HepG2 (cell line): Measurements from ENCODE around the gene CABLES2. TPM values are rescaled to one million over a fixed set of nuclear protein-coding genes. Genes with fewer than 3 reads are reported as not detected.

ENCODE experiments used
- KAT7 ChIP-seq: IDR thresholded peaks from 2 replicates; pipeline ENCODE4 v1.6.1; 2018; ENCODE audit warnings: borderline replicate concordance, missing compliant biosample characterization
- KDM6A ChIP-seq: IDR thresholded peaks from 2 replicates; pipeline ENCODE4 v1.6.1; 2016; ENCODE audit warnings: low read depth
- MTA1 ChIP-seq: sonication (generic); formaldehyde crosslinking; IDR thresholded peaks from 2 replicates; pipeline ENCODE4 v1.4.0; 2020; ENCODE audit warnings: missing genetic modification reagents, mild to moderate bottlenecking, borderline replicate concordance
- ZBTB20 ChIP-seq: sonication (generic); formaldehyde crosslinking; IDR thresholded peaks from 2 replicates; pipeline ENCODE4 v1.8.1; 2023; ENCODE audit warnings: missing genetic modification reagents, low read depth, mild to moderate bottlenecking, borderline replicate concordance
- polyA plus RNA-seq, 8 experiments: library from polyadenylated mRNA; depleted of rRNA in 3 of 8; stranded (reverse) in 7 of 8; unstranded in 1 of 8; fragments of >200 nt; fragmentation: Illumina TruSeq in 4 of 8; extraction: Trizol in 4 of 8; gene quantifications; 2 replicates each; pipeline versions ENCODE4 v1.2.1 to v1.2.3, GENCODE V29; 2011 to 2016; ENCODE audit warnings: low read depth in 4 of 8, missing spikeins in 1 of 8, mixed read lengths in 1 of 8; ENCODE audit not compliant: insufficient read depth in 1 of 8
- total RNA-seq, 5 experiments: library from RNA; depleted of rRNA; stranded (reverse); fragments of >200 nt; fragmentation: Illumina TruSeq; extraction: Trizol; gene quantifications; 2 replicates each; pipeline ENCODE4 v1.2.3, GENCODE V29; 2016; ENCODE audit warnings: low read depth in 1 of 5
- TF ChIP-seq, protein P1 (sequence below): sonication (generic); formaldehyde crosslinking; IDR thresholded peaks from 2 replicates; pipeline ENCODE4 v1.4.0; 2020; ENCODE audit warnings: missing genetic modification reagents
- TF ChIP-seq, protein P2 (sequence below): IDR thresholded peaks from 2 replicates; pipeline ENCODE4 v1.6.1; 2016; ENCODE audit warnings: low read depth
- TF ChIP-seq, protein P3 (sequence below): sonication (generic); formaldehyde crosslinking; IDR thresholded peaks from 2 replicates; pipeline ENCODE4 v1.4.0; 2020; ENCODE audit warnings: missing genetic modification reagents, borderline replicate concordance

Gene CABLES2
- total and polyA plus RNA-seq, 2 of the 13 experiments (the other 11 are each of a cell fraction or from before 2014, with no cell fraction given): 5.2 to 9.7 TPM

DNA sequence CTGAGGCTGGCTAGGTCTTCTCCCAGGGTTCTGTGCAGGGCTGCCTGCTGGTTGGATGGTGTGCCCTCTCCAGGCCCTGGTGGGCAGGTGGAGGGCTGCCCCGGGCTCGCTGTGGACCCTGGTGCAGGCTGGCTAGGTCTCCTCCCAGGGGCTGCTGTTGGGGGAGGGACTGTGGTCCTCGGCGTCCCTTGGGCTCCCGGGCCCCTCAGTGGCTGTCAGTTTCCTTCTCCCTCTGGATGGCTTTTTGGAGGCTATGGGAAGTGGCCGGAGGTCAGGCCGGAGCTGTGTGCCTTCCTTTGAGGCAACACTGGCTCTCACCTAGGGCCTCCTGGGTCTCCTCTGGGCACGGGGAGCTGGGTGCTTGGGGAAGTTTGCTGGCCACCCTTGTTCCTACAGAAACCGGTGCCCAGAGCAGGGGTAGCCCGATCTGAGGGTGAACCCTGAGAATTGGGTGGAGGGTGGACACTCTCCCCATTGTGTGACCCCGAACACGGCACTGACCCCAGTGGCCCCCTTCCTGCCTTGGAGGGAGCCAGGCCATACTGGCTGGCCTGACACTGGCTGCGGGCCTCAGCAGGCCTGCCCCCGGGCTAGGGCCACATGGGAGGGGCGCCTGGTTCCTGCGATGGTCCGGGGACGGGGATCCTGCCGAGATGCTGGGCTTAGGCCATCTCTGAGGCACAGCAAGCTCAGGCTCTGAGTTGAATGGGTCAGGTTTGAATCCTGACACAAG is 3.8 kb upstream of the CABLES2 start (continued):
- TF ChIP-seq, protein P1, sequence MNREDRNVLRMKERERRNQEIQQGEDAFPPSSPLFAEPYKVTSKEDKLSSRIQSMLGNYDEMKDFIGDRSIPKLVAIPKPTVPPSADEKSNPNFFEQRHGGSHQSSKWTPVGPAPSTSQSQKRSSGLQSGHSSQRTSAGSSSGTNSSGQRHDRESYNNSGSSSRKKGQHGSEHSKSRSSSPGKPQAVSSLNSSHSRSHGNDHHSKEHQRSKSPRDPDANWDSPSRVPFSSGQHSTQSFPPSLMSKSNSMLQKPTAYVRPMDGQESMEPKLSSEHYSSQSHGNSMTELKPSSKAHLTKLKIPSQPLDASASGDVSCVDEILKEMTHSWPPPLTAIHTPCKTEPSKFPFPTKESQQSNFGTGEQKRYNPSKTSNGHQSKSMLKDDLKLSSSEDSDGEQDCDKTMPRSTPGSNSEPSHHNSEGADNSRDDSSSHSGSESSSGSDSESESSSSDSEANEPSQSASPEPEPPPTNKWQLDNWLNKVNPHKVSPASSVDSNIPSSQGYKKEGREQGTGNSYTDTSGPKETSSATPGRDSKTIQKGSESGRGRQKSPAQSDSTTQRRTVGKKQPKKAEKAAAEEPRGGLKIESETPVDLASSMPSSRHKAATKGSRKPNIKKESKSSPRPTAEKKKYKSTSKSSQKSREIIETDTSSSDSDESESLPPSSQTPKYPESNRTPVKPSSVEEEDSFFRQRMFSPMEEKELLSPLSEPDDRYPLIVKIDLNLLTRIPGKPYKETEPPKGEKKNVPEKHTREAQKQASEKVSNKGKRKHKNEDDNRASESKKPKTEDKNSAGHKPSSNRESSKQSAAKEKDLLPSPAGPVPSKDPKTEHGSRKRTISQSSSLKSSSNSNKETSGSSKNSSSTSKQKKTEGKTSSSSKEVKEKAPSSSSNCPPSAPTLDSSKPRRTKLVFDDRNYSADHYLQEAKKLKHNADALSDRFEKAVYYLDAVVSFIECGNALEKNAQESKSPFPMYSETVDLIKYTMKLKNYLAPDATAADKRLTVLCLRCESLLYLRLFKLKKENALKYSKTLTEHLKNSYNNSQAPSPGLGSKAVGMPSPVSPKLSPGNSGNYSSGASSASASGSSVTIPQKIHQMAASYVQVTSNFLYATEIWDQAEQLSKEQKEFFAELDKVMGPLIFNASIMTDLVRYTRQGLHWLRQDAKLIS (CRISPR knock-in tag): no peak
- TF ChIP-seq KAT7 (CRISPR knock-in tag) (no peak), ZBTB20 (no peak), KDM6A (CRISPR knock-in tag) (no peak), MTA1 (0 out of 2 replicates have a peak, but pooled peaks have one; percentile 12)
- TF ChIP-seq, protein P2, sequence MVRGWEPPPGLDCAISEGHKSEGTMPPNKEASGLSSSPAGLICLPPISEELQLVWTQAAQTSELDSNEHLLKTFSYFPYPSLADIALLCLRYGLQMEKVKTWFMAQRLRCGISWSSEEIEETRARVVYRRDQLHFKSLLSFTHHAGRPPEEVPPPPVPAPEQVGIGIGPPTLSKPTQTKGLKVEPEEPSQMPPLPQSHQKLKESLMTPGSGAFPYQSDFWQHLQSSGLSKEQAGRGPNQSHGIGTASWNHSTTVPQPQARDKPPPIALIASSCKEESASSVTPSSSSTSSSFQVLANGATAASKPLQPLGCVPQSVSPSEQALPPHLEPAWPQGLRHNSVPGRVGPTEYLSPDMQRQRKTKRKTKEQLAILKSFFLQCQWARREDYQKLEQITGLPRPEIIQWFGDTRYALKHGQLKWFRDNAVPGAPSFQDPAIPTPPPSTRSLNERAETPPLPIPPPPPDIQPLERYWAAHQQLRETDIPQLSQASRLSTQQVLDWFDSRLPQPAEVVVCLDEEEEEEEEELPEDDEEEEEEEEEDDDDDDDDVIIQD (CRISPR knock-in tag): no peak
- TF ChIP-seq, protein P3, sequence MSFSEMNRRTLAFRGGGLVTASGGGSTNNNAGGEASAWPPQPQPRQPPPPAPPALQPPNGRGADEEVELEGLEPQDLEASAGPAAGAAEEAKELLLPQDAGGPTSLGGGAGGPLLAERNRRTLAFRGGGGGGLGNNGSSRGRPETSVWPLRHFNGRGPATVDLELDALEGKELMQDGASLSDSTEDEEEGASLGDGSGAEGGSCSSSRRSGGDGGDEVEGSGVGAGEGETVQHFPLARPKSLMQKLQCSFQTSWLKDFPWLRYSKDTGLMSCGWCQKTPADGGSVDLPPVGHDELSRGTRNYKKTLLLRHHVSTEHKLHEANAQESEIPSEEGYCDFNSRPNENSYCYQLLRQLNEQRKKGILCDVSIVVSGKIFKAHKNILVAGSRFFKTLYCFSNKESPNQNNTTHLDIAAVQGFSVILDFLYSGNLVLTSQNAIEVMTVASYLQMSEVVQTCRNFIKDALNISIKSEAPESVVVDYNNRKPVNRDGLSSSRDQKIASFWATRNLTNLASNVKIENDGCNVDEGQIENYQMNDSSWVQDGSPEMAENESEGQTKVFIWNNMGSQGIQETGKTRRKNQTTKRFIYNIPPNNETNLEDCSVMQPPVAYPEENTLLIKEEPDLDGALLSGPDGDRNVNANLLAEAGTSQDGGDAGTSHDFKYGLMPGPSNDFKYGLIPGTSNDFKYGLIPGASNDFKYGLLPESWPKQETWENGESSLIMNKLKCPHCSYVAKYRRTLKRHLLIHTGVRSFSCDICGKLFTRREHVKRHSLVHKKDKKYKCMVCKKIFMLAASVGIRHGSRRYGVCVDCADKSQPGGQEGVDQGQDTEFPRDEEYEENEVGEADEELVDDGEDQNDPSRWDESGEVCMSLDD: no peak
